GM12878 (cell line): ENCODE measurements around the gene FPGT. TPM values are rescaled to one million over a fixed set of nuclear protein-coding genes. Genes with fewer than 3 reads are reported as not detected.
"Not testable (repeated sequence)": the region's sequence is repeated elsewhere in the genome, so short reads cannot be mapped to it uniquely, and the experiment has no call there.

ENCODE experiments used
- ATAC-seq: fragments of 200-7000 bp; cut with Tn5 transposase; 3 replicates; pipeline ENCODE4 v1.9.1; 2020; ENCODE audit warnings: mild to moderate bottlenecking, moderate library complexity
- BruUV-seq: library from RNA; stranded (reverse); fragments of 400-500 nt; replicated peaks from 2 replicates; lab custom pipeline; 2021; lab: Mats Ljungman, UMichigan
- CTCF ChIA-PET: fragments of 300-600 bp; sonication (Branson Sonifier 250); formaldehyde crosslinking; extraction: SDS; loops from one replicate; lab custom pipeline; 2021; ENCODE audit warnings: inconsistent platforms; lab: Yijun Ruan, JAX
- POLR2A ChIA-PET: fragments of 350-600 bp; formaldehyde crosslinking; extraction: SDS; loops from one replicate; lab custom pipeline; 2021; ENCODE audit warnings: inconsistent platforms; lab: Charles Lee
- RAD21 ChIA-PET: fragments of 300-600 bp; sonication (Branson Sonifier 250); formaldehyde crosslinking; loops from one replicate; lab custom pipeline; 2023; ENCODE audit warnings: antibody characterized with exemption; ENCODE audit not compliant: unreplicated experiment; lab: Charles Lee
- SMC1A ChIA-PET: fragments of 300-600 bp; sonication (Branson Sonifier 250); formaldehyde crosslinking; loops from one replicate; lab custom pipeline; 2023; ENCODE audit not compliant: unreplicated experiment, uncharacterized antibody; lab: Charles Lee
- DNase-seq: peaks from one replicate; pipeline ENCODE4 v3.0.0-alpha.2; 2011; ENCODE audit warnings: low read depth, low spot score
- FAIRE-seq: peaks from 3 replicates; lab custom pipeline; 2011; peaks lifted over from hg19 to GRCh38; lab: Jason Lieb, UNC
- H2AFZ ChIP-seq: 2 replicates; pipeline ENCODE4 v1.6.0; 2011; ENCODE audit warnings: low read depth, low read length, control low read depth; ENCODE audit not compliant: control insufficient read depth
- H3K27ac ChIP-seq: 2 replicates; pipeline ENCODE4 v1.5.1; 2011; ENCODE audit warnings: control low read depth; ENCODE audit not compliant: control insufficient read depth, insufficient read depth
- H3K27me3 ChIP-seq, 2 experiments: replicated peaks in 1 of 2; 2 replicates each; pipeline versions ENCODE4 v1.6.0 to v1.6.1; 2011; ENCODE audit warnings: low read length in 1 of 2; ENCODE audit not compliant: control insufficient read depth in 2 of 2, insufficient read depth in 2 of 2
- H3K36me3 ChIP-seq, 2 experiments: 2 replicates each; pipeline ENCODE4 v1.5.1; 2011; ENCODE audit warnings: low read length in 1 of 2; ENCODE audit not compliant: control insufficient read depth in 2 of 2, insufficient read depth in 2 of 2
- H3K4me1 ChIP-seq: 2 replicates; pipeline ENCODE4 v1.6.1; 2011; ENCODE audit warnings: mild to moderate bottlenecking, low read length, moderate library complexity, mixed read lengths; ENCODE audit not compliant: control insufficient read depth, insufficient read depth
- H3K4me2 ChIP-seq: 2 replicates; pipeline ENCODE4 v1.6.0; 2011; ENCODE audit warnings: control low read depth; ENCODE audit not compliant: control insufficient read depth, insufficient read depth
- H3K4me3 ChIP-seq: fragments of 200-600 bp; sonication (generic); 2 replicates; pipeline ENCODE4 v1.5.1; 2016
- H3K79me2 ChIP-seq: 2 replicates; pipeline ENCODE4 v1.6.0; 2011; ENCODE audit warnings: low read length; ENCODE audit not compliant: control insufficient read depth, insufficient read depth
- H3K9ac ChIP-seq: 2 replicates; pipeline ENCODE4 v1.8.0; 2011; ENCODE audit warnings: low read length, control low read depth, mixed read lengths; ENCODE audit not compliant: control insufficient read depth, insufficient read depth
- H3K9me3 ChIP-seq: replicated peaks from 3 replicates; pipeline ENCODE4 v1.5.1; 2011; ENCODE audit warnings: mild to moderate bottlenecking, low read length; ENCODE audit not compliant: control insufficient read depth, insufficient read depth
- H4K20me1 ChIP-seq: 2 replicates; pipeline ENCODE4 v1.6.0; 2011; ENCODE audit not compliant: control insufficient read depth, insufficient read depth
- WGBS: methylation state at CpG from one replicate; pipeline ENCODE4 v1.1.6; 2016; ENCODE audit warnings: low lambda C conversion rate; ENCODE audit not compliant: insufficient replicate concordance, insufficient coverage; ENCODE audit errors: missing lambda C conversion rate; 5-methylcytosine and 5-hydroxymethylcytosine counted together
- in situ Hi-C: fragments of 300-500 bp; cut with MboI; formaldehyde crosslinking; loops from 9 replicates; pipeline ENCODE4 v1.14.3; 2018; ENCODE audit warnings: mixed read lengths
- intact Hi-C: fragments of 100-400 bp; cut with micrococcal nuclease; formaldehyde crosslinking; loops from one replicate; pipeline ENCODE4 v1.14.2; 2022; ENCODE audit not compliant: unreplicated experiment
- polyA plus RNA-seq, 11 experiments: library from polyadenylated mRNA; depleted of rRNA in 4 of 11; unstranded in 6 of 11; stranded (reverse) in 5 of 11; fragments of >200 nt; fragmentation: Nextera tagmentation in 4 of 11; fragmentation: Illumina TruSeq in 1 of 11; extraction: Ambion mirVana in 4 of 11; extraction: Trizol in 1 of 11; gene quantifications; 1 replicate in 1 of 11; 2 replicates in 10 of 11; pipeline versions ENCODE4 v1.2.1 to v1.2.3, GENCODE V29; 2011 to 2016; ENCODE audit warnings: inconsistent platforms in 2 of 11, missing spikeins in 2 of 11, low read depth in 1 of 11
- total RNA-seq, 4 experiments: library from RNA; depleted of rRNA in 3 of 4; stranded (reverse); fragments of >200 nt in 3 of 4; fragmentation: Illumina TruSeq in 1 of 4; extraction: Trizol in 1 of 4; gene quantifications; 2 replicates each; pipeline versions ENCODE4 v1.2.1 to v1.2.3, GENCODE V29; 2013 to 2021

The FPGT gene
- total and polyA plus RNA-seq, 10 of the 15 experiments (the other 5 are each of a cell fraction or from before 2014, with no cell fraction given) = 7.8 to 15.4 (median 11.5) TPM

- SMC1A ChIA-PET, H3K36me3 ChIP-seq, H3K4me1 ChIP-seq, H4K20me1 ChIP-seq, H3K4me3 ChIP-seq, ATAC-seq, H2AFZ ChIP-seq, POLR2A ChIA-PET, H3K79me2 ChIP-seq, DNase-seq, H3K9me3 ChIP-seq, BruUV-seq, FAIRE-seq, H3K4me2 ChIP-seq, H3K9ac ChIP-seq, H3K27ac ChIP-seq, H3K27me3 ChIP-seq, in situ Hi-C loops, RAD21 ChIA-PET, intact Hi-C loops, CTCF ChIA-PET: not testable (repeated sequence)
- WGBS = 64% methylated on average over 17 of the region's 32 CpGs
Observed at GRCh38 chr1:74253243-74253824, 55.3 kb downstream of the FPGT start.

Other genes with a start within 250 kb of the FPGT start
- 1.1 and 2.2 TPM in 2 replicates for gene LRRIQ3, start 66 bp upstream of the FPGT start, total RNA-seq (2014; rRNA removed)
- 2.7 and 3.3 TPM in 2 replicates for gene LRRIQ3, start 66 bp upstream of the FPGT start, total RNA-seq (2014; rRNA removed; fragmentation: Illumina TruSeq; extraction: Trizol)
- gene LRRIQ3, start 66 bp upstream of the FPGT start, total RNA-seq (2021) = 1.6 and 1.9 TPM in 2 replicates
- gene LRRIQ3, start 66 bp upstream of the FPGT start, polyA plus RNA-seq (2011; rRNA removed) = 2.6 and 5.2 TPM in 2 replicates
- 2.3 and 2.8 TPM in 2 replicates for gene LRRIQ3, start 66 bp upstream of the FPGT start, polyA plus RNA-seq (2014; fragmentation: Illumina TruSeq; extraction: Trizol)
- 1 to 10 TPM; 3.4 to 4.7 TPM for gene LRRIQ3, start 66 bp upstream of the FPGT start, polyA plus RNA-seq (2014; fragmentation: Nextera tagmentation; extraction: Ambion mirVana)
- 0.82 and 1.6 TPM in 2 replicates for gene LRRIQ3, start 66 bp upstream of the FPGT start, polyA plus RNA-seq (2014; rRNA removed)
- gene LRRIQ3, start 66 bp upstream of the FPGT start, polyA plus RNA-seq (2016; fragmentation: Nextera tagmentation; extraction: Ambion mirVana) = 1 to 10 TPM; 4.4 to 5.1 TPM
- gene TNNI3K, start 37.1 kb downstream of the FPGT start, total RNA-seq (2014; rRNA removed) = not detected in 2 replicates
- gene TNNI3K, start 37.1 kb downstream of the FPGT start, total RNA-seq (2014; rRNA removed; fragmentation: Illumina TruSeq; extraction: Trizol) = not detected in 2 replicates
- gene TNNI3K, start 37.1 kb downstream of the FPGT start, total RNA-seq (2021) = not detected in 2 replicates
- 1.6 and 2.6 TPM in 2 replicates for gene TNNI3K, start 37.1 kb downstream of the FPGT start, polyA plus RNA-seq (2011; rRNA removed)
- gene TNNI3K, start 37.1 kb downstream of the FPGT start, polyA plus RNA-seq (2014; fragmentation: Illumina TruSeq; extraction: Trizol) = 0.29 and 0.71 TPM in 2 replicates
- gene TNNI3K, start 37.1 kb downstream of the FPGT start, polyA plus RNA-seq (2014; fragmentation: Nextera tagmentation; extraction: Ambion mirVana) = under 1 TPM; 0.14 to 0.27 TPM
- gene TNNI3K, start 37.1 kb downstream of the FPGT start, polyA plus RNA-seq (2014; rRNA removed) = 0.68 TPM in 1 of 2 replicates, not detected in the other
- under 1 TPM in 1 of 2 experiments, not detected in 1; 0.59 TPM for gene TNNI3K, start 37.1 kb downstream of the FPGT start, polyA plus RNA-seq (2016; fragmentation: Nextera tagmentation; extraction: Ambion mirVana)